ENCODE data around the gene FNBP1. TPM values are rescaled to one million over a fixed set of nuclear protein-coding genes. Genes with fewer than 3 reads are reported as not detected.

FNBP1 gene
- total RNA-seq, 3 donors from 2014 or later, result 40.9 to 176 (median 42.0) TPM

- peak; percentile 97 for TF ChIP-seq CTCF (IDR thresholded peaks at IDR 0.05)
- Histone ChIP-seq H3K4me3 (peak overlapping the region; percentile 7), H3K4me1 (ENCODE audit: low read depth) (peaks cover 24% of the 10 kb centered on the region), H3K9me3 (no peaks in the 10 kb centered on the region), H3K36me3 (ENCODE audit: low read depth) (no peaks in the 10 kb centered on the region)
- DNase-seq (peak; percentile 94 to 98 (median 97)), ATAC-seq (peak; percentile 85)
- intact Hi-C loops (cut with DNase I, micrococcal nuclease), result loop anchor here in 1 of 2 donors (5.0 kb wide), 1 partner anchor 157 kb away; the partner anchor contains the start of gene FNBP1
These were observed 157.3 kb downstream of the FNBP1 start for GRCh38 chr9:129885670-129886106.

GRCh38 chr9:129885018-129885669 is 157.8 kb downstream of the FNBP1 start:
- H3K4me3 ChIP-seq, result peak overlapping the region; percentile 7
- no peak for TF ChIP-seq CTCF (IDR thresholded peaks at IDR 0.05)
- ATAC-seq (peak; percentile 65), DNase-seq (peak; percentile 69 to 80 (median 79))
- no peaks in the 10 kb centered on the region for H3K9me3 ChIP-seq
- no peaks in the 10 kb centered on the region for H3K36me3 ChIP-seq (ENCODE audit: low read depth)
- H3K4me1 ChIP-seq (ENCODE audit: low read depth), result peaks cover 24% of the 10 kb centered on the region
- intact Hi-C loops (cut with DNase I, micrococcal nuclease), result loop anchor here in 1 of 2 donors (5.0 kb wide), 1 partner anchor 157 kb away; the partner anchor contains the start of gene FNBP1

- intact Hi-C loops (cut with DNase I, micrococcal nuclease), result loop anchor here in 1 of 2 donors (5.0 kb wide), 1 partner anchor 158 kb away; the partner anchor contains the start of gene FNBP1
- DNase-seq (peak; percentile 96 to 98 (median 97)), ATAC-seq (peak; percentile 81)
- H3K4me3 ChIP-seq, result no peak overlapping the region
- TF ChIP-seq CTCF (IDR thresholded peaks at IDR 0.05), result no peak
- no peaks in the 10 kb centered on the region for H3K36me3 ChIP-seq (ENCODE audit: low read depth)
- H3K9me3 ChIP-seq, result no peaks in the 10 kb centered on the region
- H3K4me1 ChIP-seq (ENCODE audit: low read depth), result peaks cover 24% of the 10 kb centered on the region
These were observed 158.6 kb downstream of the FNBP1 start for GRCh38 chr9:129884220-129885017.

- peak in 2 of 3 donors; percentile 28 to 46 for DNase-seq
- no peak overlapping the region for H3K4me3 ChIP-seq
- H3K9me3 ChIP-seq, result no peaks in the 10 kb centered on the region
- H3K4me1 ChIP-seq (ENCODE audit: low read depth), result peaks cover 24% of the 10 kb centered on the region
- intact Hi-C loops (cut with DNase I, micrococcal nuclease), result no loop called here
- no peak for TF ChIP-seq CTCF (IDR thresholded peaks at IDR 0.05)
- ATAC-seq, result no peak
- H3K36me3 ChIP-seq (ENCODE audit: low read depth), result no peaks in the 10 kb centered on the region
These were observed 161.3 kb downstream of the FNBP1 start for GRCh38 chr9:129881547-129882324.
